ENCODE results near the gene PIGT. TPM values are rescaled to one million over a fixed set of nuclear protein-coding genes. Genes with fewer than 3 reads are reported as not detected.

PIGT gene
- total RNA-seq, 1 experiment from 2014 or later: 73.9 TPM

DNA sequence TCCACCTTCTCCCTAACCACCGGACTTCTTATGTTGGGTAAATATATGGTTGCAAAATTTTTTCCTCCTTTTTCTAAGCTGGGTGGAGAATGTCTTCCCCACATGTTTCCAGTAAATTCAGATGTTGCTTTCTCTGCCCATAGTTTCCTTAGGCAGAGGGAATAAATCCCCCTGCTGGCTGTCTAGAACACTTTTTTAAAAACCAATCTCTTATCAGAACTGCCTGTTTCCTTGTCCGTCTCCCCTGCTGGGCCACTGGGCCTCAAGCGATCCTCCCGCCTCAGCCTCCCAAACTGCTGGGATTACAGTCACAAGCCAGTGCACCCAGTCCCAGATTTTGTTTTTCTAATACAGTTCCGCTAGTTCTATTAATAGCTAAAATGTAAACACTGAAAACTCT, 43.7 kb downstream of the PIGT start:
- Histone ChIP-seq H3K56ac (ENCODE audit: insufficient read length, low read depth, low read length) (no peak overlapping the region), H3T11ph (ENCODE audit: low read length) (no peak overlapping the region), H3K4me2 (ENCODE audit: insufficient read depth, insufficient read length, low read length) (no peak overlapping the region), H2BK12ac (ENCODE audit: insufficient read length, low read depth, low read length) (no peak overlapping the region), H3K9ac (ENCODE audit: extremely low read depth, insufficient read length, low read length) (no peak overlapping the region), H2BK15ac (ENCODE audit: low read depth, low read length) (no peak overlapping the region), H4K91ac (ENCODE audit: insufficient read length, low read depth, low read length) (no peak overlapping the region), H2BK5ac (ENCODE audit: insufficient read length, low read length) (no peak overlapping the region), H2AFZ (ENCODE audit: low read length) (no peak overlapping the region), H3K9me3 (ENCODE audit: control insufficient read depth, low read depth, low read length) (no peaks in the 10 kb centered on the region), H3K79me2 (ENCODE audit: insufficient read depth, low read length) (no peaks in the 10 kb centered on the region), H3K79me1 (ENCODE audit: insufficient read depth, low read depth, low read length, poor library complexity, severe bottlenecking) (no peaks in the 10 kb centered on the region), H3K18ac (ENCODE audit: insufficient read length, low read depth, low read length) (no peak overlapping the region), H3K27me3 (ENCODE audit: insufficient read depth, low read length) (no peaks in the 10 kb centered on the region), H4K5ac (ENCODE audit: insufficient read length, low read depth, low read length) (no peak overlapping the region), H2AK5ac (ENCODE audit: insufficient read length, low read length) (no peak overlapping the region), H2BK20ac (ENCODE audit: low read depth, low read length, poor library complexity, severe bottlenecking) (no peak overlapping the region), H3K27ac (ENCODE audit: insufficient read length, low read depth, low read length) (no peak overlapping the region), H3K23me2 (ENCODE audit: insufficient read length, low read depth, low read length, poor library complexity, severe bottlenecking) (no peaks in the 10 kb centered on the region), H3K23ac (ENCODE audit: insufficient read length, low read depth, low read length) (no peak overlapping the region), H2BK120ac (ENCODE audit: low read depth, low read length, poor library complexity, severe bottlenecking) (no peak overlapping the region), H3K4ac (ENCODE audit: low read depth, low read length) (no peak overlapping the region), H3K4me1 (ENCODE audit: insufficient read depth, low read length) (no peaks in the 10 kb centered on the region), H4K20me1 (ENCODE audit: control insufficient read depth, insufficient read depth, insufficient read length) (no peaks in the 10 kb centered on the region), H3K14ac (ENCODE audit: insufficient read depth, low read length) (no peak overlapping the region), H4K8ac (replicated peaks; ENCODE audit: insufficient read length, low read depth, low read length) (no peak overlapping the region)
- no CpG with 5 or more reads among the region's 5 CpGs for WGBS (ENCODE audit: extremely low coverage, insufficient read length, low lambda C conversion rate)
- Mint-ChIP-seq H3K36me3 (ENCODE audit: insufficient read depth in 1 of 3, low read depth in 3 of 3) (no peaks in the 10 kb centered on the region; a peak in 1 of 7 replicates), H3K27me3 (ENCODE audit: low read depth) (peaks cover 1% of the 10 kb centered on the region; the same call in 1 of the 2 replicates), H3K4me1 (0 out of 4 replicates have a peak, but pooled peaks cover 0 to 3% of the 10 kb centered on the region in 2 experiments), H3K27ac (no peak overlapping the region; a peak in 1 of 7 replicates), H3K4me3 (no peak overlapping the region), H3K9me3 (no peaks in the 10 kb centered on the region)
- TF ChIP-seq, protein P1, sequence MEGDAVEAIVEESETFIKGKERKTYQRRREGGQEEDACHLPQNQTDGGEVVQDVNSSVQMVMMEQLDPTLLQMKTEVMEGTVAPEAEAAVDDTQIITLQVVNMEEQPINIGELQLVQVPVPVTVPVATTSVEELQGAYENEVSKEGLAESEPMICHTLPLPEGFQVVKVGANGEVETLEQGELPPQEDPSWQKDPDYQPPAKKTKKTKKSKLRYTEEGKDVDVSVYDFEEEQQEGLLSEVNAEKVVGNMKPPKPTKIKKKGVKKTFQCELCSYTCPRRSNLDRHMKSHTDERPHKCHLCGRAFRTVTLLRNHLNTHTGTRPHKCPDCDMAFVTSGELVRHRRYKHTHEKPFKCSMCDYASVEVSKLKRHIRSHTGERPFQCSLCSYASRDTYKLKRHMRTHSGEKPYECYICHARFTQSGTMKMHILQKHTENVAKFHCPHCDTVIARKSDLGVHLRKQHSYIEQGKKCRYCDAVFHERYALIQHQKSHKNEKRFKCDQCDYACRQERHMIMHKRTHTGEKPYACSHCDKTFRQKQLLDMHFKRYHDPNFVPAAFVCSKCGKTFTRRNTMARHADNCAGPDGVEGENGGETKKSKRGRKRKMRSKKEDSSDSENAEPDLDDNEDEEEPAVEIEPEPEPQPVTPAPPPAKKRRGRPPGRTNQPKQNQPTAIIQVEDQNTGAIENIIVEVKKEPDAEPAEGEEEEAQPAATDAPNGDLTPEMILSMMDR (conservative IDR thresholded peaks at IDR 0.05): peak; percentile 14; the same call in 1 of the 3 replicates
- no peak for DNase-seq

All from H9 (cell line).